Neural crest cell (in vitro differentiated cells): Measurements from ENCODE around the gene ZBTB20. TPM values are rescaled to one million over a fixed set of nuclear protein-coding genes. Genes with fewer than 3 reads are reported as not detected.

ENCODE experiments used
- DNase-seq: peaks from one replicate; pipeline ENCODE4 v3.0.0; 2021; ENCODE audit warnings: low read depth, mixed read lengths, low spot score
- H3K27ac Mint-ChIP-seq: one replicate; pipeline ENCODE4 v1.8.0; 2021; ENCODE audit warnings: mild to moderate bottlenecking, mixed read lengths; ENCODE audit not compliant: unreplicated experiment
- H3K27me3 Mint-ChIP-seq: 2 replicates; pipeline ENCODE4 v1.8.0; 2021; ENCODE audit warnings: low read depth, mild to moderate bottlenecking, mixed read lengths
- H3K36me3 Mint-ChIP-seq: 2 replicates; pipeline ENCODE4 v1.8.0; 2021; ENCODE audit warnings: low read depth, mild to moderate bottlenecking, mixed read lengths
- H3K4me1 Mint-ChIP-seq: 2 replicates; pipeline ENCODE4 v1.8.0; 2021; ENCODE audit warnings: mixed read lengths
- H3K4me3 Mint-ChIP-seq: one replicate; pipeline ENCODE4 v1.8.0; 2021; ENCODE audit warnings: mild to moderate bottlenecking, mixed read lengths
- H3K9me3 Mint-ChIP-seq: 2 replicates; pipeline ENCODE4 v1.8.0; 2021; ENCODE audit warnings: mixed read lengths
- CTCF ChIP-seq: fragments of 200-600 bp; sonication (generic); conservative IDR thresholded peaks from 2 replicates; pipeline ENCODE4 v1.5.0; 2021; ENCODE audit warnings: antibody characterized with exemption, mild to moderate bottlenecking
- total RNA-seq: library from RNA; stranded (reverse); gene quantifications from 2 replicates; pipeline ENCODE4 v1.2.1, GENCODE V29; 2021

ZBTB20 gene
- total RNA-seq, 1 donor from 2014 or later: 12.4 TPM

DNA sequence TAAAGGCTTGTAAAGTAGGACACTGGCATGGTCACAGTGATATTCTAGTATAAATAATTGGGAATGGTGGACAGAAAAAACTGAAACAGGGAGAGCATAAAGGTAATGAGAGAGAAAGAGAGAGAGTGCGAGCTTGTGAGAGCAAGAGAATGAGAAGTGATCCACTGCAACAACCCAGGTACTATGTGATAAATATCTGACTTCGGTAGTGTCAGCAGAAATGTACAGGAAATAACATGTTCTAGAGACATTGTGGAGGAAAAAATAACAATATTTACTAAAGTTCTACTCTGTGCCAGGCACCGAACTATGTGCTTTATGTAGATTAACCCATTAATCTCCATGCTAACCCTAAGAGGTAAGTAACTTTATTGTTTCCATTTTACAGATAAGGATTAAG is 425.9 kb downstream of the ZBTB20 start:
- no peaks in the 10 kb centered on the region for H3K4me1 Mint-ChIP-seq
- DNase-seq: no peak
- H3K27ac Mint-ChIP-seq: no peak overlapping the region
- H3K36me3 Mint-ChIP-seq: no peaks in the 10 kb centered on the region
- no peak for TF ChIP-seq CTCF
- no peaks in the 10 kb centered on the region for H3K9me3 Mint-ChIP-seq
- no peak overlapping the region for H3K4me3 Mint-ChIP-seq
- no peaks in the 10 kb centered on the region for H3K27me3 Mint-ChIP-seq

DNA sequence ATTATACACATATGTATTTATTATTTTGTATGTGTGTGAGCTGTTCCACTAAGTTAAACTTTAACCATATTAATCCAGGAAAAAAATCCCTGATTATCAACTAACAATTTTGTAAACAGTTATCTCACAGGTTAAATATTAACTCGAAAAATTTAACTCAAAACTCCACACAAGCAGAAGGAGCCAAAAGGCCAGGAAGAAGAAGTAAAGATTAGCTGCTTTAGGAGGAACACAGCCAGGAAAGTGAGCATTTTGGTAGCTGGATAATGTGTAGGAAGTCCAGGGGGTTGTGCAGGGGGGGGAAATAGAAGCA is 428.2 kb downstream of the ZBTB20 start:
- H3K4me3 Mint-ChIP-seq: no peak overlapping the region
- peaks cover 4% of the 10 kb centered on the region for H3K4me1 Mint-ChIP-seq

DNA sequence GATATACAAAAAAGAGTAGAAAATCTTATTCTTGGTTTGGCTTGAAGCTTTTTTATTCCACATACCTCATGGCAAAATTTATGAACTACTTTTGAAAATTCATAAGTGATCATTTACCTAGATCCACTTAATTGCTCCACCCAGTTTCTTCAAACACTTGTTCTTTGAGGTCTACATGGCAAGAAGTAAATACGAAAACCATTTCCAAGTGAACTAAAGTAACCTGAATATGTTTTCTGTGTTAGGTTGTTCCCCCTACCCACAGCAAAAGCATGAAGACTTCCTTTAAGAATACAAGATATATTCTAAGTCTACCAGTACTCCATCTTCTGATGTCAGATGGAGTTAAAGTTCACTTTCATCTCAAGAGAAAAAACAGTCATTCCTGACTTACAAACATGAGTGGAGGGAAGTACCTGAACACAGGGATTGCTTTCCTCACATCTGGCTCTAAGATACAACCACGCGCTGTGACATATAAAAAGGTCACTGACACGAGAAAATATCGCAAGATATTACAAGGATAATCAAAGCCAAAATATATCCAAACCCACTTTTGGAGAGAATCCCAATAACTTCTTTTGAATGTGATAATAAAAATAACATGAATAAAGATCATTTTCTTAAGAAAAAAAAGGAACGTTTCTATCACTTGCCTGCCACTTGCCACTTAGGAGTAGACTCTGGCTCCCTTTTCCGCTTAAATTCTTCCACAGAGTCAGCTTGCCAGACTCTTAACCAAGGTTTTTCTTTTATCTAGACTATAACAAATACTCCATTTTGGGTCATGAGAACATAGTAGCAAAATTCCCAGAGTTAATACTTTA is 428.8 kb downstream of the ZBTB20 start:
- Mint-ChIP-seq H3K4me1 (peaks cover 4% of the 10 kb centered on the region), H3K27me3 (no peaks in the 10 kb centered on the region), H3K36me3 (no peaks in the 10 kb centered on the region), H3K4me3 (no peak overlapping the region), H3K9me3 (no peaks in the 10 kb centered on the region), H3K27ac (no peak overlapping the region)
- TF ChIP-seq CTCF: no peak
- no peak for DNase-seq

More for the DNA sequence above, 428.2 kb downstream of the ZBTB20 start:
- no peaks in the 10 kb centered on the region for H3K36me3 Mint-ChIP-seq
- no peaks in the 10 kb centered on the region for H3K9me3 Mint-ChIP-seq
- H3K27ac Mint-ChIP-seq: no peak overlapping the region
- no peaks in the 10 kb centered on the region for H3K27me3 Mint-ChIP-seq
- DNase-seq: no peak
- TF ChIP-seq CTCF: no peak

DNA sequence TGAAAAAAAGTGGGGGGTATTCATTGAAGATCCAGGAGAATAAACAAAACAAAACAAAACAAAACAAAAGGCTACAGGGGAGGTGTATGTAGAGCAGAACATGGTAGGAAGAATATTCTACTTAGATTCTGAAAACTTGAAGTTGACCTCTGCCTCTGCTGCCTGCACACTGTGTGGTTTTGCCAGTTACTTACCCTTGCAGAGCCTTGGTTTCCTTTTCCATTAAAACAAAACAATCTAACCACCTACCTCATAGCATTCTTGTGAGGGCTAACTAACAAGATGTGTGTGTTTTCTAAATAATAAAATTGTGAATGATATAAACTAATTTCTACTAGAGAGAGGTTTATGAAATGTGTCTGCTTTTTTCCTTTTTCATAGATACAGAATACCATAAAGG is 430.2 kb downstream of the ZBTB20 start:
- no peaks in the 10 kb centered on the region for H3K36me3 Mint-ChIP-seq
- H3K27ac Mint-ChIP-seq: no peak overlapping the region
- H3K9me3 Mint-ChIP-seq: no peaks in the 10 kb centered on the region
- TF ChIP-seq CTCF: no peak
- H3K4me3 Mint-ChIP-seq: no peak overlapping the region
- no peaks in the 10 kb centered on the region for H3K27me3 Mint-ChIP-seq
- peaks cover 4% of the 10 kb centered on the region for H3K4me1 Mint-ChIP-seq
- DNase-seq: no peak

GRCh38 chr3:114716126-114716525 is 431.0 kb downstream of the ZBTB20 start:
- H3K4me3 Mint-ChIP-seq: no peak overlapping the region
- no peak overlapping the region for H3K27ac Mint-ChIP-seq
- TF ChIP-seq CTCF: no peak
- H3K27me3 Mint-ChIP-seq: no peaks in the 10 kb centered on the region
- no peak for DNase-seq
- H3K9me3 Mint-ChIP-seq: no peaks in the 10 kb centered on the region
- peaks cover 4% of the 10 kb centered on the region for H3K4me1 Mint-ChIP-seq
- H3K36me3 Mint-ChIP-seq: no peaks in the 10 kb centered on the region
